Neural crest cell (in vitro differentiated cells): Measurements from ENCODE around the gene PARVG. TPM values are rescaled to one million over a fixed set of nuclear protein-coding genes. Genes with fewer than 3 reads are reported as not detected.

ENCODE experiments used
- DNase-seq: peaks from one replicate; pipeline ENCODE4 v3.0.0; 2021; ENCODE audit warnings: low read depth, mixed read lengths, low spot score
- H3K27ac Mint-ChIP-seq: one replicate; pipeline ENCODE4 v1.8.0; 2021; ENCODE audit warnings: mild to moderate bottlenecking, mixed read lengths; ENCODE audit not compliant: unreplicated experiment
- H3K27me3 Mint-ChIP-seq: 2 replicates; pipeline ENCODE4 v1.8.0; 2021; ENCODE audit warnings: low read depth, mild to moderate bottlenecking, mixed read lengths
- H3K36me3 Mint-ChIP-seq: 2 replicates; pipeline ENCODE4 v1.8.0; 2021; ENCODE audit warnings: low read depth, mild to moderate bottlenecking, mixed read lengths
- H3K4me1 Mint-ChIP-seq: 2 replicates; pipeline ENCODE4 v1.8.0; 2021; ENCODE audit warnings: mixed read lengths
- H3K4me3 Mint-ChIP-seq: one replicate; pipeline ENCODE4 v1.8.0; 2021; ENCODE audit warnings: mild to moderate bottlenecking, mixed read lengths
- H3K9me3 Mint-ChIP-seq: 2 replicates; pipeline ENCODE4 v1.8.0; 2021; ENCODE audit warnings: mixed read lengths
- total RNA-seq: library from RNA; stranded (reverse); gene quantifications from 2 replicates; pipeline ENCODE4 v1.2.1, GENCODE V29; 2021
- TF ChIP-seq, protein P1 (sequence below): fragments of 200-600 bp; sonication (generic); conservative IDR thresholded peaks from 2 replicates; pipeline ENCODE4 v1.5.0; 2021; ENCODE audit warnings: antibody characterized with exemption, mild to moderate bottlenecking

Gene PARVG
- total RNA-seq, 1 donor from 2014 or later, result 0.14 TPM

DNA sequence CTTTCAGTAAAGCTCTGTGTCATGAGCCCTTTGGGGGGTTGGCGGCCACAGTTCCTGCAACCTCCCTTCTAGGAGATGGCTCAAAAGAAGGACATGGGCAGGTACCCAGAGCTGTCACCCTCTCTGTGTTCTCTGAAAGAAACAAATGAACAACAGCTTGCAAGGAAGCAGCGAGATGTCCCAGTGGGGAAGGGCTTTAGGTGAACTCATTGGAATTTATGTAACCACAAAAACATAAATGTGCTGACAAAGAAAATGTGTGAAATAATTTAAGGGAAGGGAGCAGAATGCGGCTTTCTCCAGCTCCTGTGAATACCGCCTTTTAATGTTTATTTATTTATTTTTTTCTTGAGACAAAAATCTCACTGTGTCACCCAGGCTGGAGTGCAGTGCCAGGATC, 3.3 kb downstream of the PARVG start:
- Mint-ChIP-seq H3K4me1 (peaks cover 9% of the 10 kb centered on the region), H3K27ac (no peak overlapping the region), H3K27me3 (no peaks in the 10 kb centered on the region), H3K4me3 (no peak overlapping the region), H3K9me3 (no peaks in the 10 kb centered on the region), H3K36me3 (no peaks in the 10 kb centered on the region)
- TF ChIP-seq, protein P1, sequence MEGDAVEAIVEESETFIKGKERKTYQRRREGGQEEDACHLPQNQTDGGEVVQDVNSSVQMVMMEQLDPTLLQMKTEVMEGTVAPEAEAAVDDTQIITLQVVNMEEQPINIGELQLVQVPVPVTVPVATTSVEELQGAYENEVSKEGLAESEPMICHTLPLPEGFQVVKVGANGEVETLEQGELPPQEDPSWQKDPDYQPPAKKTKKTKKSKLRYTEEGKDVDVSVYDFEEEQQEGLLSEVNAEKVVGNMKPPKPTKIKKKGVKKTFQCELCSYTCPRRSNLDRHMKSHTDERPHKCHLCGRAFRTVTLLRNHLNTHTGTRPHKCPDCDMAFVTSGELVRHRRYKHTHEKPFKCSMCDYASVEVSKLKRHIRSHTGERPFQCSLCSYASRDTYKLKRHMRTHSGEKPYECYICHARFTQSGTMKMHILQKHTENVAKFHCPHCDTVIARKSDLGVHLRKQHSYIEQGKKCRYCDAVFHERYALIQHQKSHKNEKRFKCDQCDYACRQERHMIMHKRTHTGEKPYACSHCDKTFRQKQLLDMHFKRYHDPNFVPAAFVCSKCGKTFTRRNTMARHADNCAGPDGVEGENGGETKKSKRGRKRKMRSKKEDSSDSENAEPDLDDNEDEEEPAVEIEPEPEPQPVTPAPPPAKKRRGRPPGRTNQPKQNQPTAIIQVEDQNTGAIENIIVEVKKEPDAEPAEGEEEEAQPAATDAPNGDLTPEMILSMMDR, result no peak
- no peak for DNase-seq

DNA sequence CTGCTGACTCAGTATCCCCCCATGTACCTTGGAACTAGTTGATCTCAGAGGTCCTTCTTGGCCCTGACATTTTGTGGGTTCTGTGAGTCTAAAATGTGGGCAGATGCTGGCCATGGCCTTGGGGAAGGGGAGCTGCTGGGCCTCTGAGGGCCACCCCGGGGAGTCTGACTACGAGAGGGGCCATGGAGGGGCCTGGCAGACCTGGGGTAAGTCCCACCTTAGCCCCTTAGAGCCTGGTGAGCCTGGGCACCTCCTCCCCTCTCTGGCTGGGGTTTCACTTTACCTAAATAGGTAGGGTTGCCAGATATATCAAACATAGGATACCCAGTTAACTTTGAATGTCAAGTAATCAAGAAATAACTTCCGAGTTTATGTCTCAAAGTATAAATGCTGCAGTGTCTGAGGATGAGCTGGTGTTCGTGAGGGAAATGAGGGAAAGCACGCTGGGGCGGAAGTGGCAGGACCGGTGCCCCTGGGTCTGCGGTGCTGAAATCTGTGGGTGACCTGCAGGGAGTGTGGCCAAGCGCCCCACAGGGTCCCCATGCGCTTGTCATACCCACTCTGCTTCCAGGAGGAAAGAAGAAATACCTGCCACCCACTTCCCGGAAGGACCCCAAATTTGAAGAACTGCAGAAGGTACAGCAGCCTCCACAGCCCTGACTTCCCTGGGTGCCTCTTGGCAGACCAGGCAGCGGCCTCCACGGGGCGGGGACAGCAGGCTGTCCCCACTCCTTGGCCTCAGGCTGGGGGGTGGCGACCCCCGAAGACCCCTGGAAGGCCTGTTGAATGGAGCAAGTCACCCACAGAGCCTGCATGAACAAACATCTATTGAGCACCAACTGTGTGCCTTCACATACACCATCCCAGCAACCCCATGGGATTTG, 4.8 kb downstream of the PARVG start:
- no peak overlapping the region for H3K27ac Mint-ChIP-seq
- H3K4me1 Mint-ChIP-seq, result peaks cover 9% of the 10 kb centered on the region
- no peaks in the 10 kb centered on the region for H3K9me3 Mint-ChIP-seq
- TF ChIP-seq, protein P1, result no peak
- no peak overlapping the region for H3K4me3 Mint-ChIP-seq
- no peaks in the 10 kb centered on the region for H3K36me3 Mint-ChIP-seq
- DNase-seq, result no peak
- no peaks in the 10 kb centered on the region for H3K27me3 Mint-ChIP-seq

DNA sequence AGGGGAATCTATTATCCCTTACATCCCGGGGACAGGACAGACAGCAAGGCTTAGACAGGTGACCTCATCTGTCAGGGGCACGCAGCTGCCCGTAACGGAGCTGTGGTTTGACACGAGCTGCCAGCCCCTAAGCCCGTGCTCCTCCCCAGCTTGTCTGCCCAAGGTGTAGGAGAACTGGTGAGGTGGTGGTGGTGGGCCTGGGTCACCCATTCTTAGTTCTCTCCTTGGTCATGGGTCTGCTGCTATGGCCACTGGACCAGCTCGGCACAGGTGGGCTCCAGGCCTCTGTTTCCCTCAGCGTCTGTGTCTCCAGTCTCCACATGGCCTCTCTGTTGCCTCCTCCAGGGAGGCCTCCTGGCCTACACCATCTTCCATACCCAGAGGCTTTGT, 5.4 kb downstream of the PARVG start:
- no peaks in the 10 kb centered on the region for H3K9me3 Mint-ChIP-seq
- TF ChIP-seq, protein P1, result no peak
- no peak overlapping the region for H3K27ac Mint-ChIP-seq
- no peaks in the 10 kb centered on the region for H3K27me3 Mint-ChIP-seq
- H3K4me1 Mint-ChIP-seq, result peaks cover 4% of the 10 kb centered on the region
- no peak for DNase-seq
- H3K36me3 Mint-ChIP-seq, result no peaks in the 10 kb centered on the region
- H3K4me3 Mint-ChIP-seq, result no peak overlapping the region

DNA sequence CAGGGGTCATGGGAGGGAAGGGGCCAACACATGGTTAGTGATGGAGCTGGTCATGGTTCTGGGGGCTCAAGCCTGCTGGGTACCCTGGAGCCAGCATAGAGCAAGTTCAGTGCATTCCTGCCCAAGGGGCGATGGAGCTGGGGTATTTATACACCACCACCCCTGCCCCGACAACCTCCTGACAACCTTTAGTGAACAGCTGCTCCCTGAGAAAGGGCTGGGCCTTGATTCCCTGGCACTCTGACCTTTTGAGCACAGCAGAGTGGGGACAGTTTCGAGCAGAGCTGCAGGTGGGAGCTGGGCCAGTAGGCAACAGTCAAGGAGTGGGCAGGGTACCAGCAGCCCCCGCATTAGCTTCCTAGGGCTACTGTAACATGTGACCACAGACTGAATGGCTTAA, 6.0 kb downstream of the PARVG start:
- Mint-ChIP-seq H3K27ac (no peak overlapping the region), H3K36me3 (no peaks in the 10 kb centered on the region), H3K9me3 (no peaks in the 10 kb centered on the region), H3K27me3 (no peaks in the 10 kb centered on the region), H3K4me1 (peaks cover 4% of the 10 kb centered on the region), H3K4me3 (no peak overlapping the region)
- TF ChIP-seq, protein P1, result no peak
- no peak for DNase-seq

DNA sequence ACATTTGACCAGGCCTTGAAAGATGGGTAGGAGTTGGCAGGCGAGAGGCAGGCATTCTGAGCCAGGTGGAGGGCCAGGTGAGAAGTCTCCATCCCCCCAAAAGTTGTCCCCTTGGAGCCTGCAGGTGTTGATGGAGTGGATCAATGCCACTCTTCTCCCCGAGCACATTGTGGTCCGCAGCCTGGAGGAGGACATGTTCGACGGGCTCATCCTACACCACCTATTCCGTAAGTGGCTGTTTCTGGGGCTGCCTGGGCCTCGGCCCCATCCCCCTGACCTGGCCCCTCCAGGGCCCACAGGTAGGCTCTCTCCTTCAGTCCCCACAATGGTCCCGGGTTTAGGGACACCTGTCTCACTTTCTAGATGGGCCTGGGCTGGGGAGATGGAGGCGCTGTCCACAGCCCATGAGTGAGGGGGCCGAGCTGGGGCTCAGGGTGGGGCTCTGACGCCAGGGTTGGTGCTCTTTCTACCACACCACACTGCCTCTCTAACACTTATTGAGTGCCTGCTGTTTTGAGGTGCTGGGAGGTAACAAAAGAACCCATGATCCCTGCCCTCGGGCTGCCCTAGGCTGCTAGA, 7.0 kb downstream of the PARVG start:
- H3K27ac Mint-ChIP-seq, result no peak overlapping the region
- DNase-seq, result no peak
- no peaks in the 10 kb centered on the region for H3K9me3 Mint-ChIP-seq
- H3K27me3 Mint-ChIP-seq, result no peaks in the 10 kb centered on the region
- no peak overlapping the region for H3K4me3 Mint-ChIP-seq
- H3K4me1 Mint-ChIP-seq, result peaks cover 4% of the 10 kb centered on the region
- TF ChIP-seq, protein P1, result no peak
- no peaks in the 10 kb centered on the region for H3K36me3 Mint-ChIP-seq
